Stomach (tissue), 9 donors: ENCODE results near the gene STRA6. TPM values are rescaled to one million over a fixed set of nuclear protein-coding genes. Genes with fewer than 3 reads are reported as not detected.

Experiments
- DNase-seq, 2 donors: peaks; one replicate each; pipeline versions ENCODE4 v3.0.0 to v3.0.0-alpha.2; 2013 to 2019
- H3K27ac ChIP-seq, 5 donors: fragments of 200-600 bp in 4 of 5; sonication (generic) in 4 of 5; one replicate each; pipeline ENCODE4 v1.5.1; 2013 to 2019; ENCODE audit warnings: mild to moderate bottlenecking in 1 of 5, moderate library complexity in 1 of 5
- H3K27me3 ChIP-seq, 3 donors: fragments of 200-600 bp; sonication (generic); one replicate each; pipeline ENCODE4 v1.5.1; 2017 to 2019; ENCODE audit warnings: mixed run types in 1 of 3
- H3K36me3 ChIP-seq, 4 donors: fragments of 200-600 bp; sonication (generic); 1 replicate in 3 of 4; 2 replicates in 1 of 4; pipeline ENCODE4 v1.5.1; 2016 to 2019
- H3K4me1 ChIP-seq, 4 donors: fragments of 200-600 bp; sonication (generic); one replicate each; pipeline ENCODE4 v1.5.1; 2016 to 2019
- H3K4me3 ChIP-seq, 4 donors: fragments of 200-600 bp; sonication (generic) in 3 of 4; one replicate each; pipeline ENCODE4 v1.5.1; 2016 to 2019; ENCODE audit warnings: mild to moderate bottlenecking in 1 of 4
- H3K9me3 ChIP-seq, 4 donors: fragments of 200-600 bp; sonication (generic); one replicate each; pipeline ENCODE4 v1.5.1; 2016 to 2019
- CTCF ChIP-seq, 7 experiments: fragments of 450-650 bp in 4 of 7; fragments of 200-600 bp in 3 of 7; sonication (generic) in 3 of 7; IDR thresholded peaks; one replicate each; pipeline ENCODE4 v1.5.1; 2016 to 2019; ENCODE audit warnings: antibody characterized with exemption in 7 of 7, control low read depth in 2 of 7, mild to moderate bottlenecking in 1 of 7
- EP300 ChIP-seq: sonication (generic); formaldehyde crosslinking; IDR thresholded peaks from one replicate; pipeline ENCODE4 v1.6.1; 2017; ENCODE audit warnings: antibody characterized with exemption
- POLR2A ChIP-seq, 4 donors: fragments of 450-650 bp; IDR thresholded peaks; one replicate each; pipeline ENCODE4 v1.6.1; 2016; ENCODE audit warnings: antibody characterized with exemption in 4 of 4, control low read depth in 2 of 4, mild to moderate bottlenecking in 1 of 4, moderate library complexity in 1 of 4
- POLR2AphosphoS5 ChIP-seq, 3 donors: sonication (generic); formaldehyde crosslinking; IDR thresholded peaks; one replicate each; pipeline ENCODE4 v1.6.1; 2016; ENCODE audit warnings: antibody characterized with exemption in 3 of 3
- WGBS, 5 donors: extraction: QIAGEN DNeasy Blood & Tissue Kit in 3 of 5; methylation state at CpG; one replicate each; pipeline versions ENCODE4 v1.1.5 to v1.1.7; 2013 to 2018; 5-methylcytosine and 5-hydroxymethylcytosine counted together
- intact Hi-C: fragments of 100-400 bp; cut with DNase I; formaldehyde crosslinking; loops from one replicate; pipeline ENCODE4 v1.15.1; 2023; ENCODE audit warnings: low total_unique reads
- polyA plus RNA-seq, 3 donors: library from polyadenylated mRNA; stranded (reverse); fragments of 200-250 nt; gene quantifications; one replicate each; pipeline ENCODE4 v1.2.3, GENCODE V29; 2013
- total RNA-seq, 5 donors: library from RNA; depleted of rRNA; stranded (reverse); fragments of >200 nt; gene quantifications; one replicate each; pipeline versions ENCODE4 v1.1.0 to v1.2.3, GENCODE V29; 2014 to 2016
- donor health status: healthy with polysubstance abuse.
- donor health status: Bipolar disorder and iron deficiency.
- donor health status: healthy.

STRA6 gene
- total and polyA plus RNA-seq, 8 donors, result 0.95 to 1.5 TPM; not detected in 6

- Histone ChIP-seq H3K9me3 (no peaks in the 10 kb centered on the region), H3K27me3 (peaks cover 0 to 19% (median under 1%) of the 10 kb centered on the region in 3 donors), H3K27ac (no peak overlapping the region), H3K4me3 (no peak overlapping the region), H3K36me3 (no peaks in the 10 kb centered on the region), H3K4me1 (peaks cover 0 to 17% (median 0%) of the 10 kb centered on the region in 4 donors)
- intact Hi-C loops, result no loop called here
- TF ChIP-seq POLR2AphosphoS5 (IDR thresholded peaks at IDR 0.05), result no peak
- no peak for TF ChIP-seq CTCF (IDR thresholded peaks at IDR 0.05)
- TF ChIP-seq EP300, result no peak
- TF ChIP-seq POLR2A (IDR thresholded peaks at IDR 0.05), result no peak
- 91 to 97% (median 93%) methylated on average over 4 to 9 of the region's 9 CpGs for WGBS, 5 donors
- no peak for DNase-seq
These were observed 5.2 kb downstream of the STRA6 start for GRCh38 chr15:74197176-74197965.

GRCh38 chr15:74196175-74196574, 6.4 kb downstream of the STRA6 start:
- WGBS, 5 donors, result 11 to 33% (median 19%) methylated on average over 1 to 7 of the region's 7 CpGs
- H3K27me3 ChIP-seq, result peaks cover 0 to 7% (median 0%) of the 10 kb centered on the region in 3 donors
- no peak overlapping the region for H3K4me3 ChIP-seq
- peaks cover 0 to 15% (median 0%) of the 10 kb centered on the region in 4 donors for H3K4me1 ChIP-seq
- H3K27ac ChIP-seq, result no peak overlapping the region
- H3K36me3 ChIP-seq, result no peaks in the 10 kb centered on the region
- no peaks in the 10 kb centered on the region for H3K9me3 ChIP-seq
- peak; percentile 65 to 83 for DNase-seq
- intact Hi-C loops, result no loop called here
- TF ChIP-seq EP300 (no peak), POLR2AphosphoS5 (IDR thresholded peaks at IDR 0.05) (no peak), CTCF (IDR thresholded peaks at IDR 0.05) (no peak), POLR2A (IDR thresholded peaks at IDR 0.05) (no peak)

- peaks cover 0 to 8% (median 0%) of the 10 kb centered on the region in 4 donors for H3K4me1 ChIP-seq
- no peaks in the 10 kb centered on the region for H3K27me3 ChIP-seq
- H3K9me3 ChIP-seq, result no peaks in the 10 kb centered on the region
- H3K4me3 ChIP-seq, result no peak overlapping the region
- no peaks in the 10 kb centered on the region for H3K36me3 ChIP-seq
- TF ChIP-seq POLR2AphosphoS5 (IDR thresholded peaks at IDR 0.05) (no peak), POLR2A (IDR thresholded peaks at IDR 0.05) (no peak), EP300 (no peak), CTCF (IDR thresholded peaks at IDR 0.05) (no peak)
- intact Hi-C loops, result no loop called here
- H3K27ac ChIP-seq, result no peak overlapping the region
- no peak for DNase-seq
- WGBS, 5 donors, result 91 to 95% (median 93%) methylated on average over 10 to 13 of the region's 13 CpGs
These were observed 7.7 kb downstream of the STRA6 start for GRCh38 chr15:74194572-74195559.

GRCh38 chr15:74193905-74194304, 8.7 kb downstream of the STRA6 start:
- no peaks in the 10 kb centered on the region for H3K27me3 ChIP-seq
- 67 to 77% (median 76%) methylated on average over 6 of the region's 6 CpGs for WGBS, 5 donors
- DNase-seq, result no peak

More at GRCh38 chr15:74193905-74194304, 8.7 kb downstream of the STRA6 start:
- no peaks in the 10 kb centered on the region for H3K9me3 ChIP-seq
- TF ChIP-seq POLR2A (IDR thresholded peaks at IDR 0.05) (no peak), CTCF (IDR thresholded peaks at IDR 0.05) (no peak), EP300 (no peak), POLR2AphosphoS5 (IDR thresholded peaks at IDR 0.05) (no peak)
- peaks cover 0 to 8% (median 0%) of the 10 kb centered on the region in 4 donors for H3K4me1 ChIP-seq
- H3K4me3 ChIP-seq, result no peak overlapping the region
- H3K36me3 ChIP-seq, result no peaks in the 10 kb centered on the region
- intact Hi-C loops, result no loop called here
- no peak overlapping the region for H3K27ac ChIP-seq
